ENCODE results near the gene LRRC43.

DNA sequence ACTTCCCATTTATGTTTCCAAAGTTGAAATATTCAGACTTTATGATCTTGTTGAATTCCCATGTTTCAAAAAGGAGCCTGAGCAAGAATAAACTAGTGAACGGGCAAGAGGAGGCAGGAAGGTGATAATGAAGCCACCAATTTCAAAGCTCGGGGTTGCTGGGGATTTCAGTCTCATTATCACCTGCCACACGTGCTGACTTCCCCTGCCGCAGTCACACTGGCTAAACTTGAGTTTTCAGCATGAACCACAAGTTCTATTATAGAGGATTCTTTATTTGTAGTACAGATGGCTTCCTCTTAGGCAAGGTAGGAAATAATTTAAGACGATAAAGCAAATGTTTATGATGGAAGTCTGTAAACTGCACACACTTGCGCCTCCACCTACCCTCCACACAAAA lies 61.0 kb downstream of the LRRC43 start:
- TF ChIP-seq, protein P1, sequence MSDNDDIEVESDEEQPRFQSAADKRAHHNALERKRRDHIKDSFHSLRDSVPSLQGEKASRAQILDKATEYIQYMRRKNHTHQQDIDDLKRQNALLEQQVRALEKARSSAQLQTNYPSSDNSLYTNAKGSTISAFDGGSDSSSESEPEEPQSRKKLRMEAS (IDR thresholded peaks at IDR 0.05): no peak
- TF ChIP-seq ZBTB33 (IDR thresholded peaks at IDR 0.05): no peak
- TF ChIP-seq, protein P2, sequence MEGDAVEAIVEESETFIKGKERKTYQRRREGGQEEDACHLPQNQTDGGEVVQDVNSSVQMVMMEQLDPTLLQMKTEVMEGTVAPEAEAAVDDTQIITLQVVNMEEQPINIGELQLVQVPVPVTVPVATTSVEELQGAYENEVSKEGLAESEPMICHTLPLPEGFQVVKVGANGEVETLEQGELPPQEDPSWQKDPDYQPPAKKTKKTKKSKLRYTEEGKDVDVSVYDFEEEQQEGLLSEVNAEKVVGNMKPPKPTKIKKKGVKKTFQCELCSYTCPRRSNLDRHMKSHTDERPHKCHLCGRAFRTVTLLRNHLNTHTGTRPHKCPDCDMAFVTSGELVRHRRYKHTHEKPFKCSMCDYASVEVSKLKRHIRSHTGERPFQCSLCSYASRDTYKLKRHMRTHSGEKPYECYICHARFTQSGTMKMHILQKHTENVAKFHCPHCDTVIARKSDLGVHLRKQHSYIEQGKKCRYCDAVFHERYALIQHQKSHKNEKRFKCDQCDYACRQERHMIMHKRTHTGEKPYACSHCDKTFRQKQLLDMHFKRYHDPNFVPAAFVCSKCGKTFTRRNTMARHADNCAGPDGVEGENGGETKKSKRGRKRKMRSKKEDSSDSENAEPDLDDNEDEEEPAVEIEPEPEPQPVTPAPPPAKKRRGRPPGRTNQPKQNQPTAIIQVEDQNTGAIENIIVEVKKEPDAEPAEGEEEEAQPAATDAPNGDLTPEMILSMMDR (IDR thresholded peaks at IDR 0.05; ENCODE audit: low read depth, low read length, missing input control): no peak
- TF ChIP-seq, protein P3, sequence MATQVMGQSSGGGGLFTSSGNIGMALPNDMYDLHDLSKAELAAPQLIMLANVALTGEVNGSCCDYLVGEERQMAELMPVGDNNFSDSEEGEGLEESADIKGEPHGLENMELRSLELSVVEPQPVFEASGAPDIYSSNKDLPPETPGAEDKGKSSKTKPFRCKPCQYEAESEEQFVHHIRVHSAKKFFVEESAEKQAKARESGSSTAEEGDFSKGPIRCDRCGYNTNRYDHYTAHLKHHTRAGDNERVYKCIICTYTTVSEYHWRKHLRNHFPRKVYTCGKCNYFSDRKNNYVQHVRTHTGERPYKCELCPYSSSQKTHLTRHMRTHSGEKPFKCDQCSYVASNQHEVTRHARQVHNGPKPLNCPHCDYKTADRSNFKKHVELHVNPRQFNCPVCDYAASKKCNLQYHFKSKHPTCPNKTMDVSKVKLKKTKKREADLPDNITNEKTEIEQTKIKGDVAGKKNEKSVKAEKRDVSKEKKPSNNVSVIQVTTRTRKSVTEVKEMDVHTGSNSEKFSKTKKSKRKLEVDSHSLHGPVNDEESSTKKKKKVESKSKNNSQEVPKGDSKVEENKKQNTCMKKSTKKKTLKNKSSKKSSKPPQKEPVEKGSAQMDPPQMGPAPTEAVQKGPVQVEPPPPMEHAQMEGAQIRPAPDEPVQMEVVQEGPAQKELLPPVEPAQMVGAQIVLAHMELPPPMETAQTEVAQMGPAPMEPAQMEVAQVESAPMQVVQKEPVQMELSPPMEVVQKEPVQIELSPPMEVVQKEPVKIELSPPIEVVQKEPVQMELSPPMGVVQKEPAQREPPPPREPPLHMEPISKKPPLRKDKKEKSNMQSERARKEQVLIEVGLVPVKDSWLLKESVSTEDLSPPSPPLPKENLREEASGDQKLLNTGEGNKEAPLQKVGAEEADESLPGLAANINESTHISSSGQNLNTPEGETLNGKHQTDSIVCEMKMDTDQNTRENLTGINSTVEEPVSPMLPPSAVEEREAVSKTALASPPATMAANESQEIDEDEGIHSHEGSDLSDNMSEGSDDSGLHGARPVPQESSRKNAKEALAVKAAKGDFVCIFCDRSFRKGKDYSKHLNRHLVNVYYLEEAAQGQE (IDR thresholded peaks at IDR 0.05): no peak
- no peak for TF ChIP-seq RXRA (IDR thresholded peaks at IDR 0.05)
- TF ChIP-seq GABPA (IDR thresholded peaks at IDR 0.05 in 1 of 2, conservative IDR thresholded peaks at IDR 0.05 in 1 of 2): no peak
- no peak for TF ChIP-seq EGR1 (IDR thresholded peaks at IDR 0.05; ENCODE audit: low read depth in 2 of 2)
- TF ChIP-seq HNF4A (conservative IDR thresholded peaks at IDR 0.05): no peak
